SK-N-SH (cell line): ENCODE measurements around the gene RARB. TPM values are rescaled to one million over a fixed set of nuclear protein-coding genes. Genes with fewer than 3 reads are reported as not detected.

ENCODE experiments used
- CTCF ChIA-PET: fragments of 300-600, 350-600 bp; formaldehyde crosslinking; extraction: SDS; loops from one replicate; lab custom pipeline; 2021; lab: Yijun Ruan, JAX
- POLR2A ChIA-PET: fragments of 350-600 bp; sonication (Branson Sonifier 250); formaldehyde crosslinking; extraction: SDS; loops from one replicate; lab custom pipeline; 2020; ENCODE audit warnings: antibody characterized with exemption, inconsistent platforms; lab: Yijun Ruan, JAX
- DNase-seq: peaks from one replicate; pipeline ENCODE4 v3.0.0; 2012
- H2AFZ ChIP-seq: fragments of 200-600 bp; sonication (generic); 2 replicates; pipeline ENCODE4 v1.8.1; 2016; ENCODE audit warnings: antibody characterized with exemption, mild to moderate bottlenecking, low read depth
- H3F3A ChIP-seq: fragments of 200-600 bp; sonication (generic); replicated peaks from 2 replicates; pipeline ENCODE3; 2016; ENCODE audit warnings: antibody characterized with exemption, mild to moderate bottlenecking; ENCODE audit not compliant: insufficient read depth
- H3K27ac ChIP-seq, 2 experiments: fragments of 200-500 bp in 1 of 2; fragments of 200-600 bp in 1 of 2; sonication (Bioruptor generic) in 1 of 2; sonication (generic), shearing (Covaris generic) in 1 of 2; 2 replicates each; pipeline versions ENCODE4 v1.5.1 to v1.6.1; 2014 to 2016; ENCODE audit warnings: low read depth in 2 of 2, inconsistent platforms in 1 of 2, low read length in 1 of 2, mild to moderate bottlenecking in 1 of 2, mixed read lengths in 1 of 2
- H3K27me3 ChIP-seq: fragments of 200-600 bp; sonication (generic), shearing (Covaris generic); 2 replicates; pipeline ENCODE4 v1.6.1; 2016; ENCODE audit warnings: mixed run types; ENCODE audit not compliant: insufficient read depth
- H3K36me3 ChIP-seq, 2 experiments: fragments of 200-500 bp in 1 of 2; fragments of 200-600 bp in 1 of 2; sonication (Bioruptor generic) in 1 of 2; sonication (generic) in 1 of 2; replicated peaks in 1 of 2; 2 replicates each; pipeline versions ENCODE3 to v1.5.1; 2014 to 2016; ENCODE audit warnings: low read length in 1 of 2, mild to moderate bottlenecking in 1 of 2; ENCODE audit not compliant: insufficient read depth in 2 of 2, control insufficient read depth in 1 of 2
- H3K4me1 ChIP-seq, 2 experiments: fragments of 200-500 bp in 1 of 2; fragments of 200-600 bp in 1 of 2; sonication (Bioruptor generic) in 1 of 2; sonication (generic), shearing (Covaris generic) in 1 of 2; 2 replicates each; pipeline versions ENCODE4 v1.5.1 to v1.6.1; 2014 to 2016; ENCODE audit warnings: low read depth in 1 of 2, low read length in 1 of 2, mixed run types in 1 of 2; ENCODE audit not compliant: insufficient read depth in 2 of 2, control insufficient read depth in 1 of 2
- H3K4me2 ChIP-seq: fragments of 200-600 bp; sonication (generic), shearing (Covaris generic); 2 replicates; pipeline ENCODE4 v1.6.1; 2017; ENCODE audit warnings: mixed run types
- H3K4me3 ChIP-seq, 2 experiments: fragments of 200-500 bp in 1 of 2; fragments of 200-600 bp in 1 of 2; sonication (Bioruptor generic) in 1 of 2; sonication (generic), shearing (Covaris generic) in 1 of 2; 2 replicates each; pipeline versions ENCODE4 v1.5.1 to v1.8.1; 2014 to 2016; ENCODE audit warnings: low read depth in 2 of 2, inconsistent platforms in 1 of 2, low read length in 1 of 2, mild to moderate bottlenecking in 1 of 2, mixed read lengths in 1 of 2, moderate library complexity in 1 of 2
- H3K79me2 ChIP-seq: fragments of 200-600 bp; sonication (generic); 2 replicates; pipeline ENCODE4 v1.8.1; 2017; ENCODE audit warnings: mild to moderate bottlenecking; ENCODE audit not compliant: insufficient read depth
- H3K9ac ChIP-seq: fragments of 200-600 bp; sonication (generic); 2 replicates; pipeline ENCODE4 v1.6.1; 2017; ENCODE audit warnings: mixed run types
- H3K9me2 ChIP-seq: fragments of 200-600 bp; sonication (generic); 2 replicates; pipeline ENCODE4 v1.6.1; 2017; ENCODE audit warnings: mixed run types
- H3K9me3 ChIP-seq: fragments of 200-600 bp; sonication (generic); 2 replicates; pipeline ENCODE4 v1.6.1; 2017; ENCODE audit warnings: mixed run types, mild to moderate bottlenecking, moderate library complexity
- H4K20me1 ChIP-seq: fragments of 200-600 bp; sonication (generic); 2 replicates; pipeline ENCODE4 v1.6.1; 2017; ENCODE audit warnings: mild to moderate bottlenecking, mixed run types; ENCODE audit not compliant: insufficient read depth
- CHD2 ChIP-seq: fragments of 150-350 bp; IDR thresholded peaks from 2 replicates; pipeline ENCODE4 v1.6.1; 2018; ENCODE audit warnings: low read length; ENCODE audit not compliant: partially characterized antibody
- FOSL2 ChIP-seq: IDR thresholded peaks from 2 replicates; pipeline ENCODE4 v1.4.0; 2012; ENCODE audit warnings: low read depth, mild to moderate bottlenecking, moderate library complexity, borderline replicate concordance
- FOXJ3 ChIP-seq: sonication (generic); formaldehyde crosslinking; IDR thresholded peaks from 2 replicates; pipeline ENCODE4 v1.5.1; 2020; ENCODE audit warnings: mild to moderate bottlenecking, missing genetic modification reagents
- FOXM1 ChIP-seq: IDR thresholded peaks from 2 replicates; pipeline ENCODE4 v1.4.0; 2012; ENCODE audit warnings: low read depth, mild to moderate bottlenecking
- JUND ChIP-seq: IDR thresholded peaks from 2 replicates; pipeline ENCODE4 v1.4.0; 2012
- RAD21 ChIP-seq: IDR thresholded peaks from 2 replicates; pipeline ENCODE4 v1.6.1; 2012; ENCODE audit warnings: mild to moderate bottlenecking, low read length
- RCOR1 ChIP-seq: fragments of 150-350 bp; IDR thresholded peaks from 2 replicates; pipeline ENCODE4 v1.6.1; 2017; ENCODE audit warnings: antibody characterized with exemption, low read length
- RFX5 ChIP-seq: IDR thresholded peaks from 2 replicates; pipeline ENCODE4 v1.6.1; 2012; ENCODE audit warnings: mild to moderate bottlenecking, improper control_type of control experiment, low read length
- RXRA ChIP-seq: IDR thresholded peaks from 2 replicates; pipeline ENCODE4 v1.4.0; 2012; ENCODE audit warnings: low read depth, mild to moderate bottlenecking, borderline replicate concordance
- SIN3A ChIP-seq: IDR thresholded peaks from 2 replicates; pipeline ENCODE4 v1.6.1; 2012; ENCODE audit warnings: low read depth, mild to moderate bottlenecking, low read length, moderate library complexity, borderline replicate concordance
- TAF1 ChIP-seq: IDR thresholded peaks from 2 replicates; pipeline ENCODE4 v1.6.1; 2012; ENCODE audit warnings: low read depth, mild to moderate bottlenecking, low read length, moderate library complexity, borderline replicate concordance
- TCF12 ChIP-seq: IDR thresholded peaks from 2 replicates; pipeline ENCODE4 v1.4.0; 2012
- YY1 ChIP-seq: IDR thresholded peaks from 2 replicates; pipeline ENCODE4 v1.4.0; 2012; ENCODE audit warnings: low read depth, mild to moderate bottlenecking
- WGBS: methylation state at CpG from one replicate; pipeline ENCODE4 v1.1.6; 2017; ENCODE audit warnings: low lambda C conversion rate; 5-methylcytosine and 5-hydroxymethylcytosine counted together
- polyA plus RNA-seq, 3 experiments: library from polyadenylated mRNA; depleted of rRNA; stranded (reverse); fragments of >200 nt; gene quantifications; 2 replicates each; pipeline ENCODE4 v1.2.3, GENCODE V29; 2012
- TF ChIP-seq, protein P1 (sequence below): IDR thresholded peaks from 2 replicates; pipeline ENCODE4 v1.4.0; 2012; ENCODE audit warnings: low read depth, borderline replicate concordance
- TF ChIP-seq, protein P2 (sequence below): IDR thresholded peaks from 2 replicates; pipeline ENCODE4 v1.6.1; 2012; ENCODE audit warnings: mild to moderate bottlenecking, low read depth, low read length, moderate library complexity

Gene RARB
- polyA plus RNA-seq, 1 of the 3 experiments (the other 2 are of a cell fraction) = 10.7 TPM

- CTCF ChIA-PET = no interaction called here
- no peak for DNase-seq
- Histone ChIP-seq H4K20me1 (no peaks in the 10 kb centered on the region), H3K27ac (no peak overlapping the region), H3F3A (no peaks in the 10 kb centered on the region), H3K4me1 (no peaks in the 10 kb centered on the region; a peak in 1 of 4 replicates), H3K27me3 (no peaks in the 10 kb centered on the region), H3K9me3 (0 out of 2 replicates have a peak, but pooled peaks cover 3% of the 10 kb centered on the region), H3K36me3 (no peaks in the 10 kb centered on the region), H2AFZ (no peak overlapping the region), H3K9ac (no peak overlapping the region), H3K79me2 (no peaks in the 10 kb centered on the region), H3K4me2 (no peak overlapping the region), H3K9me2 (no peaks in the 10 kb centered on the region), H3K4me3 (no peak overlapping the region)
- WGBS = 87% methylated on average over 1 of the region's 1 CpG
- POLR2A ChIA-PET = no interaction called here
- TF ChIP-seq TCF12 (no peak), TAF1 (no peak), RXRA (no peak), CHD2 (no peak), FOSL2 (no peak), RCOR1 (no peak), RAD21 (no peak), SIN3A (no peak), JUND (no peak)
- TF ChIP-seq, protein P1, sequence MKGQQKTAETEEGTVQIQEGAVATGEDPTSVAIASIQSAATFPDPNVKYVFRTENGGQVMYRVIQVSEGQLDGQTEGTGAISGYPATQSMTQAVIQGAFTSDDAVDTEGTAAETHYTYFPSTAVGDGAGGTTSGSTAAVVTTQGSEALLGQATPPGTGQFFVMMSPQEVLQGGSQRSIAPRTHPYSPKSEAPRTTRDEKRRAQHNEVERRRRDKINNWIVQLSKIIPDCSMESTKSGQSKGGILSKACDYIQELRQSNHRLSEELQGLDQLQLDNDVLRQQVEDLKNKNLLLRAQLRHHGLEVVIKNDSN = no peak
- TF ChIP-seq, protein P2, sequence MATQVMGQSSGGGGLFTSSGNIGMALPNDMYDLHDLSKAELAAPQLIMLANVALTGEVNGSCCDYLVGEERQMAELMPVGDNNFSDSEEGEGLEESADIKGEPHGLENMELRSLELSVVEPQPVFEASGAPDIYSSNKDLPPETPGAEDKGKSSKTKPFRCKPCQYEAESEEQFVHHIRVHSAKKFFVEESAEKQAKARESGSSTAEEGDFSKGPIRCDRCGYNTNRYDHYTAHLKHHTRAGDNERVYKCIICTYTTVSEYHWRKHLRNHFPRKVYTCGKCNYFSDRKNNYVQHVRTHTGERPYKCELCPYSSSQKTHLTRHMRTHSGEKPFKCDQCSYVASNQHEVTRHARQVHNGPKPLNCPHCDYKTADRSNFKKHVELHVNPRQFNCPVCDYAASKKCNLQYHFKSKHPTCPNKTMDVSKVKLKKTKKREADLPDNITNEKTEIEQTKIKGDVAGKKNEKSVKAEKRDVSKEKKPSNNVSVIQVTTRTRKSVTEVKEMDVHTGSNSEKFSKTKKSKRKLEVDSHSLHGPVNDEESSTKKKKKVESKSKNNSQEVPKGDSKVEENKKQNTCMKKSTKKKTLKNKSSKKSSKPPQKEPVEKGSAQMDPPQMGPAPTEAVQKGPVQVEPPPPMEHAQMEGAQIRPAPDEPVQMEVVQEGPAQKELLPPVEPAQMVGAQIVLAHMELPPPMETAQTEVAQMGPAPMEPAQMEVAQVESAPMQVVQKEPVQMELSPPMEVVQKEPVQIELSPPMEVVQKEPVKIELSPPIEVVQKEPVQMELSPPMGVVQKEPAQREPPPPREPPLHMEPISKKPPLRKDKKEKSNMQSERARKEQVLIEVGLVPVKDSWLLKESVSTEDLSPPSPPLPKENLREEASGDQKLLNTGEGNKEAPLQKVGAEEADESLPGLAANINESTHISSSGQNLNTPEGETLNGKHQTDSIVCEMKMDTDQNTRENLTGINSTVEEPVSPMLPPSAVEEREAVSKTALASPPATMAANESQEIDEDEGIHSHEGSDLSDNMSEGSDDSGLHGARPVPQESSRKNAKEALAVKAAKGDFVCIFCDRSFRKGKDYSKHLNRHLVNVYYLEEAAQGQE = no peak
Observed at GRCh38 chr3:25534007-25534406, 105.9 kb downstream of the RARB start.

DNA sequence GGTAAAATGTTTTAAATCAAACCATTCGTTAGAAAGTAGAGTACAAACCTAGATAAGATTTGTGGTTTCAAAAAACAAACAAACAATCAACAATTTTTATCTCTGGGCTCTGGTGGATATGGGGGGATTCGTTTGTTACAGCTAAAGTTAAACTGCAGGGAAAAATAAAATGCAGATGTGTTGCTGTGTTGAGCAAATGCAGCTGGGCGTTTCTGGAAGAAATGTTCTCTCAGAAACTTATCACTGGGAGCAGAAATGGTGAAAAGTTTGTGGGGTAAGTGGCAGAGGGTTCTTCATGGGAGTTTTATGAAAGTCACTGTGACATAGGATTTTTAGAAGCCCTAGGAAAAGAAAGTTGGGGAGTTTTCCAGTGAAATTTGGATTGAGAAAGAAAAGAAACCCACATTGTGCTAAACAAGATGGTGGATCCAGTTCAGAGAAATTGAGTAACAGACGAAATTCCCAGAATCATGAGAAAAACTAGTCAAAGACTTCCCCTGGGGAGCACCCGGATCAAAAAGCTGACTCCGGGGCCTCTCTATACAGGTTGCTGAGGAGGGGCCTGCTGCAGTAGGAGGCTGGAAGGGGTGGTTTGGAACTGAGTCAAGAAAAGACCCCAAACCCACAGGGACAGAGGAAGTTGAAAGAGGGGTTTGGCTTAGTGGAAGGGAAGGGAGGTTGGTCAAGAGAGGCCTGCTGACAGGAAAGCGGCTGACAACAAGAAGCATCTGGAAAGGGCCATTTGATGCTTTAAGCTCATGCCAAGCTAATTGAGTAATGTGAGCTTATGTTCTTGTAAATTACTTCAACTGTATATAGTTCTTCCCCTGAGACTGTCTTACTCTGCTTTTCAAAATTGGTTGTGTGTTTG, 108.7 kb downstream of the RARB start:
- no peak overlapping the region for H2AFZ ChIP-seq
- ChIA-PET CTCF (interaction anchor here (1.8 kb wide), 1 partner anchor 12 kb away, joined by 4 read pairs; no protein-coding TSS in a partner anchor), POLR2A (no interaction called here)
- H3K27me3 ChIP-seq = no peaks in the 10 kb centered on the region
- H3K4me2 ChIP-seq = no peak overlapping the region
- TF ChIP-seq YY1 (no peak), SIN3A (no peak), FOXJ3 (CRISPR knock-in tag) (no peak), RFX5 (no peak), FOXM1 (no peak)
- TF ChIP-seq, protein P1 = no peak
- H3K79me2 ChIP-seq = no peaks in the 10 kb centered on the region; the same call in 1 of the 2 replicates
- no peak for DNase-seq
- no peak overlapping the region for H3K9ac ChIP-seq
- WGBS = 88% methylated on average over 7 of the region's 7 CpGs
- no peak overlapping the region for H3K4me3 ChIP-seq
- H3K9me2 ChIP-seq = no peaks in the 10 kb centered on the region
- no peaks in the 10 kb centered on the region for H4K20me1 ChIP-seq
- 0 out of 2 replicates have a peak, but pooled peaks cover 3% of the 10 kb centered on the region for H3K9me3 ChIP-seq
- H3K27ac ChIP-seq = no peak overlapping the region; a peak in 1 of 4 replicates
- H3K36me3 ChIP-seq = no peaks in the 10 kb centered on the region
- H3F3A ChIP-seq = no peaks in the 10 kb centered on the region
- H3K4me1 ChIP-seq = no peaks in the 10 kb centered on the region; a peak in 1 of 4 replicates
